GM19452 (cell line): ENCODE results near the gene JADE2.

Source experiments
- ATAC-seq: cut with Tn5 transposase; IDR thresholded peaks from one replicate; pipeline ENCODE4 v1.9.1; 2021; ENCODE audit not compliant: unreplicated experiment

JADE2 gene

DNA sequence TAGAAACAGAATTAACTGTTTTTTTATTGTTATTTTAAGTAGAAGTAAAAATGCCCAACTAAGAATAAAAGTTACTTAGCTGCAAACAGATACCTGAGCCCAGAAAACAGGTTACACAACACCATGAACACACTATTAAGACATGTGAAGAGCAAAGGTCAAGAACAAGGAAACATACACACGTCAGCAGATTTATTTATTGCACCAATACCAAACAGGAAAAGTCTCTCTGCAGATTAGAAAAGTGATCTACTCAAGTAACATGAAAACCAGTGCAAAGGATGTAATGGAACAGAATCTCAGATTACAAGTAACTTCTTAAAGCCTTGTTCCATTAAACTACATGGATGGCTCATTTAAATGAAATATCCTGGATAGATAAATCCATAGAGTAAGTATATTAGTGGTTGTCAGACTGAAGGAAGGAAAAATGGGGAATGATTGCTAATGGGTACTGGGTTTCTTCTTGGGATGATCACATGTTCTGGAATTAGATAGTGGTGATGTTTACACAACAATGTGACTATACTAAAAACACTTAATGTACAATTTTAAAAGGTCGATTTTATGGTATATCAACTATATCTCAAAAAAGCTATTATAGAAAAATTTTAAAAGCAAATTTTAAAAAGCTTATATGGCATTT lies 101.0 kb downstream of the JADE2 start:
- no peak for ATAC-seq
